WERI-Rb-1 (cell line): Measurements from ENCODE around the gene FCER2.
A peak's percentile ranks its signal among the peaks of the same experiment; 100 is the strongest.

Source experiments
- DNase-seq: peaks from one replicate; pipeline ENCODE4 v3.0.0-alpha.2; 2020
- H3K27ac ChIP-seq: fragments of 250-450 bp; sonication (Bioruptor Pico); 2 replicates; pipeline ENCODE4 v1.5.1; 2020; ENCODE audit warnings: mild to moderate bottlenecking, moderate library complexity
- H3K27me3 ChIP-seq: fragments of 250-450 bp; sonication (Bioruptor Pico); 2 replicates; pipeline ENCODE4 v1.5.1; 2021; ENCODE audit warnings: mild to moderate bottlenecking, low read depth, moderate library complexity; ENCODE audit not compliant: insufficient read depth, severe bottlenecking
- H3K36me3 ChIP-seq: fragments of 250-450 bp; sonication (Bioruptor Pico); 2 replicates; pipeline ENCODE4 v1.5.1; 2020; ENCODE audit warnings: mild to moderate bottlenecking, moderate library complexity
- H3K4me3 ChIP-seq: 2 replicates; pipeline ENCODE4 v1.5.1; 2011; ENCODE audit warnings: low read depth, mild to moderate bottlenecking, control low read depth, low read length
- H3K9me3 ChIP-seq: fragments of 250-450 bp; sonication (Bioruptor Pico); 2 replicates; pipeline ENCODE4 v1.5.1; 2021; ENCODE audit warnings: mild to moderate bottlenecking, moderate library complexity; ENCODE audit not compliant: severe bottlenecking
- TF ChIP-seq, protein P1 (sequence below): IDR thresholded peaks from 2 replicates; pipeline ENCODE4 v1.5.1; 2011; ENCODE audit warnings: low read depth, mild to moderate bottlenecking, control low read depth, inconsistent platforms, low read length

FCER2 gene

DNA sequence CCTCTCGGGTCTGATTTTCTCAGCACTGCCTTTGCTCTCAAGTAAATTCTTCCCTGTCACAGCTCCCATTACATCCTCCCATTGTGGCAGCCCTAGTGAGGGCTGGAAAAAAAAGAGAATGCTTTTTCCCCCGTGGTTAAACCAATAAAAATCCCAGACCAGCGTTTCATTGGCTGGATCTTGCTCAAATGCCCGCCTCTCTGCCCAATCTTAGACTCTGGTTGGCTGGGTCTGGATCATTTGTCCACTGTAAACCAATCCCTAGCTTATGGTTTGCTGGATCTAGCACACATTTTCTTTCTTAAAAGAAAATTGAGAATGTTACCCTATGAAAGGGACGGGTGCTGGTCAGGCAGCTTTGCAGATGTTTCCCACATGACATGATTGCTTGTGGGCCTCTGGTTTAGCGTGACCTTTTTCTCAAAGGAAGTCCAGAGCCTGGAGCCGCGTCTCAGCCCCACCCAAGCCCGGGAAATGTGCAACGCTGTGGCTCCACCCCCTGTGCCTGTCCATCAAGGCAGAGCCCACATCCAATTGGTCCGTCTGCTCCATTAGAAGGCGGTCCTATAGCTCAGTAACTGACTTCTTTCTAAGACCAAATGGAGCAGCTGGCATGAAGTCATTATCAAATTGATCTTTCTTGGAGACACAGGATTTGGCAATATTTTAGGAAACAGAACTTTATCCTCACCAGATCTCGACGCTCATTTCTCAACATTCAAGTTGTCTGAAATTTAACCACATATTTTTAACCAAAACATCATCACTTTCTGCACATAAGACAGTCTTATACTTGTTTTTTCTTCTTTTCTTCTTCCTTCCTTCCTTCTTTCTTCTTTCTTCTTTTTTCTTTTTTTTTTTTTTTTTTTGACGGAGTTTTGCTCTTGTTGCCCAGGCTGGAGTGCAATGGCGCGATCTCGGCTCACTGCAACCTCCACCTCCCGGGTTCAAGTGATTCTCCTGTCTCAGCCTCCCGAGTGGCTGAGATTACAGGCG is 27.6 kb downstream of the FCER2 start:
- DNase-seq = peak; percentile 67
- H3K27me3 ChIP-seq = no peaks in the 10 kb centered on the region
- TF ChIP-seq, protein P1, sequence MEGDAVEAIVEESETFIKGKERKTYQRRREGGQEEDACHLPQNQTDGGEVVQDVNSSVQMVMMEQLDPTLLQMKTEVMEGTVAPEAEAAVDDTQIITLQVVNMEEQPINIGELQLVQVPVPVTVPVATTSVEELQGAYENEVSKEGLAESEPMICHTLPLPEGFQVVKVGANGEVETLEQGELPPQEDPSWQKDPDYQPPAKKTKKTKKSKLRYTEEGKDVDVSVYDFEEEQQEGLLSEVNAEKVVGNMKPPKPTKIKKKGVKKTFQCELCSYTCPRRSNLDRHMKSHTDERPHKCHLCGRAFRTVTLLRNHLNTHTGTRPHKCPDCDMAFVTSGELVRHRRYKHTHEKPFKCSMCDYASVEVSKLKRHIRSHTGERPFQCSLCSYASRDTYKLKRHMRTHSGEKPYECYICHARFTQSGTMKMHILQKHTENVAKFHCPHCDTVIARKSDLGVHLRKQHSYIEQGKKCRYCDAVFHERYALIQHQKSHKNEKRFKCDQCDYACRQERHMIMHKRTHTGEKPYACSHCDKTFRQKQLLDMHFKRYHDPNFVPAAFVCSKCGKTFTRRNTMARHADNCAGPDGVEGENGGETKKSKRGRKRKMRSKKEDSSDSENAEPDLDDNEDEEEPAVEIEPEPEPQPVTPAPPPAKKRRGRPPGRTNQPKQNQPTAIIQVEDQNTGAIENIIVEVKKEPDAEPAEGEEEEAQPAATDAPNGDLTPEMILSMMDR = no peak
- no peak overlapping the region for H3K4me3 ChIP-seq
- no peaks in the 10 kb centered on the region for H3K36me3 ChIP-seq
- peak overlapping the region; percentile 24; the same call in 1 of the 2 replicates for H3K27ac ChIP-seq
- peaks cover 8% of the 10 kb centered on the region for H3K9me3 ChIP-seq

DNA sequence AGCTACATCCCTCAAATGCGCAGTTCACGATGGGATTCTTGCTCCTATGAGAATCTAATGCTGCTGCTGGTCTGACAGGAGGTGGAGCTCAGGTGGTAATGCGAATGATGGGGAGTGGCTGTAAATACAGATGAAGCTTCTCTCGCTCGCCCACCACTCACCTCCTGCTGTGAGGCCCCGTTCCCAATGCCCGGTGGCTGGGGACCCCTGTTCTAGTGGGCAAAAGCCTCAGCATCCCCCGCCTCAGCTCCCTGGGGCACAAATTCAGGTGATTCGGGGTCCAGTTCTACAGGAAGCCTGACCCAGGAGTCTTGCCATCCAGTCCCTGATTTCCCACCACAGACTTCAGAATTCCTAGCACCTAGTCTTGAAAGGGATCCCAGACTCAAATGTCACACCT is 29.4 kb downstream of the FCER2 start:
- no peak for DNase-seq
- Histone ChIP-seq H3K4me3 (no peak overlapping the region), H3K36me3 (no peaks in the 10 kb centered on the region), H3K27me3 (no peaks in the 10 kb centered on the region), H3K27ac (no peak overlapping the region), H3K9me3 (peaks cover 8% of the 10 kb centered on the region)
- TF ChIP-seq, protein P1 = no peak

DNA sequence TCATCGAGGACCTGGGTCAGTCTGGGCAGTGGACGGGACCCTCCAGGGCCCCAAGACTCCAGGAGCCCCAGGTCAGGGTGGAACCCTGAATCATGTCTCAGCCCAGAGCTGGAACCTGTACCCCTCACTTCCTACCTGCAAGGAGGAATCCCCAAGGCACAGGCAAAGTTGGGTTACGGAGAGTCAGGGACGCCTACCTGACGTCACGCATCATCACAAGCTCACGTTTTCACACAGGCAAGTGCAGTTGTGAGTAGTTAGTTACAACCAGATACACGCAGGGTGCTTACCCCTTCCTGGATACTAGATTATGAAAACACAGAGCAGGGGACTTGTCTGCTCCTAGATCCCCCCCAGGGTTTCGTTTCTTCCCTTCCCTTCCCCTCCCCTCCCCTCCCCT is 31.1 kb downstream of the FCER2 start:
- TF ChIP-seq, protein P1 = no peak
- Histone ChIP-seq H3K4me3 (no peak overlapping the region), H3K9me3 (peaks cover 8% of the 10 kb centered on the region), H3K27me3 (no peaks in the 10 kb centered on the region), H3K27ac (no peak overlapping the region), H3K36me3 (no peaks in the 10 kb centered on the region)
- no peak for DNase-seq

DNA sequence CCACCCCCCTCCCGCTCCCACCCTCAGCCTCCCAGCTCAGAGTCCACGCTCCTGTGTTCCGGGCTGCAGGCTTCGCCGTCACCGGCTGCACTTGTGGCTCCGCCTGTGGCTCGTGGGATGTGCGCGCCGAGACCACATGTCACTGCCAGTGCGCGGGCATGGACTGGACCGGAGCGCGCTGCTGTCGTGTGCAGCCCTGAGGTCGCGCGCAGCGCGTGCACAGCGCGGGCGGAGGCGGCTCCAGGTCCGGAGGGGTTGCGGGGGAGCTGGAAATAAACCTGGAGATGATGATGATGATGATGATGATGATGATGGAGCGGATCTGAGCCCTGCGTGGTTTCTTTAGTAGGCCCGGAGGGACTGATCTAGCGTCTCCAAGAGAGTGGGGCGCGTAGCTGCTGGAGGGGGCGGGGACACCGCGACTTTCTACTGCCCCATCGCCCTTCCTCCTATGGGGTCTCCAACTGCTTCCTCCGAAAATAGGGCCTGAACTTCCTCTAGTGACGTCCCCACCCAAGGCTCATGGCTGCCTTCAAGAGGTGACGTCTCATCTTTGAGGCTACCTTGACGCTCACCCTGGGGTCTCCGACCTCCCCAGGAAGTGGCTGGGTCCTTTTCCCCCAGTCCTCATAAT is 31.7 kb downstream of the FCER2 start:
- Histone ChIP-seq H3K27ac (no peak overlapping the region), H3K4me3 (no peak overlapping the region), H3K36me3 (no peaks in the 10 kb centered on the region), H3K9me3 (peaks cover 8% of the 10 kb centered on the region), H3K27me3 (no peaks in the 10 kb centered on the region)
- TF ChIP-seq, protein P1 = no peak
- DNase-seq = no peak

DNA sequence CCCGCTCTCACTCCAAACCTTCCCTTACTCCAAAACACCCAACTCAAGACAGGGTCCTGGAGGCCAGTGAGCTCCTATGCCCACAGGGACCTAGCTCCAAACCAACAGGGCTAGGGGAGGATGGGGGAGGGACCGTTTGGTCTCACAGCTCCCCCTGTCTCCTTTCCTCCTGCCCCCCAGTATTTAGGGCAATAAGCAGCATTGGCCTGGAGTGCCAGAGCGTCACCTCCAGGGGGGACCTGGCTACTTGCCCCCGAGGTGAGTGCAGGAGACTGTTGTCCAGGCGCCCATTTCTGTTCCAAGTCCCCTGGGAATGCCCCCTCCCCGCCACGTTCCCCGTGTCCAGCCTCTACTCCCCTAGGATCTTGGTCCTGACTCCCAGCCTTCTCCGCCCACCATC is 32.3 kb downstream of the FCER2 start:
- TF ChIP-seq, protein P1 = no peak
- H3K4me3 ChIP-seq = no peak overlapping the region
- H3K9me3 ChIP-seq = peaks cover 8% of the 10 kb centered on the region
- no peak for DNase-seq
- no peaks in the 10 kb centered on the region for H3K36me3 ChIP-seq
- H3K27ac ChIP-seq = no peak overlapping the region
- no peaks in the 10 kb centered on the region for H3K27me3 ChIP-seq
